ENCODE data around the gene C1orf87.

C1orf87 gene

DNA sequence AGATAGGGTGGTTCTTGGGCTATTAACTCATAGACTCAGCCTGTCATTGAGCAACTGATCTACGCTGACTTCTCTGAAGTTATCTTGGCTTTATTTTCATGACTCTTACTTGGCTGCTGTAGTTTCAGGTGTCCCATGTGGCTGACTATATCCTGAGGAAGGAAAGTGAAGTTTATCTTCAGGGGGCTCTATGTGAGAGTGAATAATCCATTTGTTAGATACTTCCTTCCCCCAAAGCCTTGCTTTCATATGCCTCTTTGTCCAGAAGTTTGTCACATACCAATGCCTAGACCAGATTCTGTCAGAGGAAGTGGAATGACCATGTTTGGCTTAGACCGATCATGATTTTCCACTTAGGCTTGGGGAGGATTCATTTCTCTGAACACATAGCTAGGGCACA lies 27.9 kb upstream of the C1orf87 start:
- H3K9me3 ChIP-seq (ENCODE audit: insufficient read depth, low read length, severe bottlenecking): no peaks in the 10 kb centered on the region
- TF ChIP-seq, protein P1, sequence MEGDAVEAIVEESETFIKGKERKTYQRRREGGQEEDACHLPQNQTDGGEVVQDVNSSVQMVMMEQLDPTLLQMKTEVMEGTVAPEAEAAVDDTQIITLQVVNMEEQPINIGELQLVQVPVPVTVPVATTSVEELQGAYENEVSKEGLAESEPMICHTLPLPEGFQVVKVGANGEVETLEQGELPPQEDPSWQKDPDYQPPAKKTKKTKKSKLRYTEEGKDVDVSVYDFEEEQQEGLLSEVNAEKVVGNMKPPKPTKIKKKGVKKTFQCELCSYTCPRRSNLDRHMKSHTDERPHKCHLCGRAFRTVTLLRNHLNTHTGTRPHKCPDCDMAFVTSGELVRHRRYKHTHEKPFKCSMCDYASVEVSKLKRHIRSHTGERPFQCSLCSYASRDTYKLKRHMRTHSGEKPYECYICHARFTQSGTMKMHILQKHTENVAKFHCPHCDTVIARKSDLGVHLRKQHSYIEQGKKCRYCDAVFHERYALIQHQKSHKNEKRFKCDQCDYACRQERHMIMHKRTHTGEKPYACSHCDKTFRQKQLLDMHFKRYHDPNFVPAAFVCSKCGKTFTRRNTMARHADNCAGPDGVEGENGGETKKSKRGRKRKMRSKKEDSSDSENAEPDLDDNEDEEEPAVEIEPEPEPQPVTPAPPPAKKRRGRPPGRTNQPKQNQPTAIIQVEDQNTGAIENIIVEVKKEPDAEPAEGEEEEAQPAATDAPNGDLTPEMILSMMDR (IDR thresholded peaks at IDR 0.05; ENCODE audit: borderline replicate concordance, extremely low read depth, low read length, poor library complexity, severe bottlenecking): no peak
- no peak for TF ChIP-seq EZH2 (IDR thresholded peaks at IDR 0.05; ENCODE audit: borderline replicate concordance, low read depth, low read length, severe bottlenecking)
- DNase-seq: no peak

DNA sequence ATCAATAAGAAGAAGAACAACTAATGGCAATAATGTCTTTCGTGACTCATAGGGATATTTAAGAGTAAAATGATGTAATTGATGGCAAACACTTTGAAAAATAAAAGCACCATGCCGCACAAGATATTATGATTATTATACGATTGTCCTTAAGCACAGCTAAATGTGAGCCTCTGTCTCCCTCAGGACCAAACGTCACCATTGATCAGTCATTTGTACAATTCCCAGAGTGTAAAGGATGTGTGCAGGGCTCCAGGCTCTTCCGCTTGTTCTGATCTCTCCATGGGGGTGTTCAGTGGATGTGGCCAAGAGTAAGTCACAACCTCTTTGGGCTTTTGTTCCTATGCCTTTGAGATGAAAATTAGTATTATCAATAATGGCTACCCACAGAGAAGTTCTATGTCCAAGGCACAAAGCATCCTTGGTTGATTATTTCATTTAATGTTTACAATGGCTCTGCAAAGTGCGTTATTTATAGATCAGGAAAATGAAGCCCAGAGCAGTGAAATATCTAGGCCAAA lies 17.7 kb upstream of the C1orf87 start:
- H3K4me1 ChIP-seq (ENCODE audit: insufficient read depth, low read length): no peaks in the 10 kb centered on the region
- DNase-seq: no peak
- no peaks in the 10 kb centered on the region for H3K36me3 ChIP-seq (ENCODE audit: insufficient read depth, low read length)
- no peaks in the 10 kb centered on the region for H3K9me3 ChIP-seq (ENCODE audit: insufficient read depth, low read length, severe bottlenecking)
- H3K79me2 ChIP-seq (ENCODE audit: insufficient read depth, low read length): no peaks in the 10 kb centered on the region
- no peak for ATAC-seq (ENCODE audit: insufficient read depth, low read depth)
- TF ChIP-seq, protein P1 (IDR thresholded peaks at IDR 0.05; ENCODE audit: borderline replicate concordance, extremely low read depth, low read length, poor library complexity, severe bottlenecking): no peak
- no peak for TF ChIP-seq EZH2 (IDR thresholded peaks at IDR 0.05; ENCODE audit: borderline replicate concordance, low read depth, low read length, severe bottlenecking)
- no peak overlapping the region for H3K27ac ChIP-seq (ENCODE audit: low read length)
- no peak overlapping the region for H2AFZ ChIP-seq (ENCODE audit: low read depth, low read length)
- no peak overlapping the region for H3K4me3 ChIP-seq (ENCODE audit: low read depth in 1 of 2, low read length in 2 of 2)
- H3K27me3 ChIP-seq (ENCODE audit: insufficient read depth, low read length, poor library complexity): no peaks in the 10 kb centered on the region
- H3K9ac ChIP-seq (ENCODE audit: low read depth, low read length): no peak overlapping the region
- H4K20me1 ChIP-seq (ENCODE audit: insufficient read depth, low read length): no peaks in the 10 kb centered on the region
- no peak overlapping the region for H3K4me2 ChIP-seq (ENCODE audit: insufficient read depth, low read length)

More for the DNA sequence above, 27.9 kb upstream of the C1orf87 start:
- Histone ChIP-seq H3K4me2 (ENCODE audit: insufficient read depth, low read length) (no peak overlapping the region), H3K79me2 (ENCODE audit: insufficient read depth, low read length) (no peaks in the 10 kb centered on the region), H3K36me3 (ENCODE audit: insufficient read depth, low read length) (no peaks in the 10 kb centered on the region), H3K27me3 (ENCODE audit: insufficient read depth, low read length, poor library complexity) (no peaks in the 10 kb centered on the region), H3K27ac (ENCODE audit: low read length) (no peak overlapping the region), H4K20me1 (ENCODE audit: insufficient read depth, low read length) (no peaks in the 10 kb centered on the region), H3K4me1 (ENCODE audit: insufficient read depth, low read length) (no peaks in the 10 kb centered on the region), H2AFZ (ENCODE audit: low read depth, low read length) (no peak overlapping the region), H3K4me3 (ENCODE audit: low read depth in 1 of 2, low read length in 2 of 2) (no peak overlapping the region), H3K9ac (ENCODE audit: low read depth, low read length) (no peak overlapping the region)
- no peak for ATAC-seq (ENCODE audit: insufficient read depth, low read depth)

DNA sequence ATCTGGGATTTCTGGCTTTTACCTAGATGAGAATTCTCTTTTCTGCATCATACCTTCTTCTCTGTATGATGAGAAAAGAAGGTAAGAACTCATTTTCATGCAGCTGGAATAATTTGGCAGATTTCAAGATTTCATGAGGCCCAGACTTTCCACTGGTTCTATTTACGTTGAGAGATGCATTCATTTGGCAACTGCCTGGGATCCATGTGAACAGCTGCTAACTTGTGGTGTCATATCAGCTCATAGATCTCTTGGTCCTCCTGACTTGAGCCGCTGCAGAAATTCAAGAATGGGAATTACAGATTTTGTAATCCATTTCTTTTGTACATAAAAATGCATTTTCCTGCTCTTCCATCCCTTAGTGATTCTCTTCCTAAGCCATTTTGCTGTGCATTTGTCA lies 17.1 kb upstream of the C1orf87 start:
- ATAC-seq (ENCODE audit: insufficient read depth, low read depth) (no peak), DNase-seq (no peak)
- Histone ChIP-seq H3K27ac (ENCODE audit: low read length) (no peak overlapping the region), H3K36me3 (ENCODE audit: insufficient read depth, low read length) (no peaks in the 10 kb centered on the region), H3K9ac (ENCODE audit: low read depth, low read length) (no peak overlapping the region), H3K4me2 (ENCODE audit: insufficient read depth, low read length) (no peak overlapping the region), H3K79me2 (ENCODE audit: insufficient read depth, low read length) (no peaks in the 10 kb centered on the region), H3K4me3 (ENCODE audit: low read depth in 1 of 2, low read length in 2 of 2) (no peak overlapping the region), H3K4me1 (ENCODE audit: insufficient read depth, low read length) (no peaks in the 10 kb centered on the region), H4K20me1 (ENCODE audit: insufficient read depth, low read length) (no peaks in the 10 kb centered on the region), H3K27me3 (ENCODE audit: insufficient read depth, low read length, poor library complexity) (no peaks in the 10 kb centered on the region), H3K9me3 (ENCODE audit: insufficient read depth, low read length, severe bottlenecking) (no peaks in the 10 kb centered on the region), H2AFZ (ENCODE audit: low read depth, low read length) (no peak overlapping the region)
- TF ChIP-seq EZH2 (IDR thresholded peaks at IDR 0.05; ENCODE audit: borderline replicate concordance, low read depth, low read length, severe bottlenecking): no peak
- TF ChIP-seq, protein P1 (IDR thresholded peaks at IDR 0.05; ENCODE audit: borderline replicate concordance, extremely low read depth, low read length, poor library complexity, severe bottlenecking): no peak
